ENCODE data around the gene KCNJ15.

GRCh38 chr21:38254970-38255369 is 1.8 kb upstream of the KCNJ15 start:
- no peak for TF ChIP-seq REST (IDR thresholded peaks at IDR 0.05; ENCODE audit: insufficient read depth in 1 of 2, low read depth in 2 of 2, low read length in 1 of 2)
- no peak for TF ChIP-seq CTCF (IDR thresholded peaks at IDR 0.05)
